Smooth muscle cell (in vitro differentiated cells): ENCODE measurements around the gene PARD3B. TPM values are rescaled to one million over a fixed set of nuclear protein-coding genes. Genes with fewer than 3 reads are reported as not detected.

Experiments used
- DNase-seq: peaks from one replicate; lab custom pipeline; 2025; ENCODE audit not compliant: unreplicated experiment; lab: John Stamatoyannopoulos, UW
- H2AFZ ChIP-seq: fragments of 200-600 bp; sonication (generic); 2 replicates; pipeline ENCODE4 v1.6.0; 2016; ENCODE audit warnings: antibody characterized with exemption, low read depth, mild to moderate bottlenecking
- H3F3A ChIP-seq: fragments of 200-600 bp; sonication (generic); 2 replicates; pipeline ENCODE4 v1.6.0; 2017; ENCODE audit warnings: antibody characterized with exemption, low read depth
- H3K27ac ChIP-seq: fragments of 200-600 bp; sonication (generic); 2 replicates; pipeline ENCODE4 v1.5.1; 2016; ENCODE audit warnings: low read depth, mild to moderate bottlenecking
- H3K27me3 ChIP-seq: fragments of 200-600 bp; sonication (generic); 2 replicates; pipeline ENCODE4 v1.6.1; 2016; ENCODE audit warnings: low read depth, mild to moderate bottlenecking
- H3K36me3 ChIP-seq: fragments of 200-600 bp; sonication (generic); 2 replicates; pipeline ENCODE4 v1.5.1; 2016; ENCODE audit warnings: low read depth
- H3K4me1 ChIP-seq: fragments of 200-600 bp; sonication (generic); 2 replicates; pipeline ENCODE4 v1.5.1; 2016; ENCODE audit warnings: low read depth
- H3K4me2 ChIP-seq: fragments of 200-600 bp; sonication (generic); 2 replicates; pipeline ENCODE4 v1.6.0; 2016; ENCODE audit warnings: mild to moderate bottlenecking
- H3K4me3 ChIP-seq: fragments of 200-600 bp; sonication (generic); 2 replicates; pipeline ENCODE4 v1.5.1; 2016; ENCODE audit warnings: mild to moderate bottlenecking
- H3K79me2 ChIP-seq: fragments of 200-600 bp; sonication (generic); 2 replicates; pipeline ENCODE4 v1.6.0; 2016; ENCODE audit warnings: low read depth, mild to moderate bottlenecking
- H3K9ac ChIP-seq: fragments of 200-600 bp; sonication (generic); 2 replicates; pipeline ENCODE4 v1.6.0; 2016; ENCODE audit warnings: low read depth
- H3K9me3 ChIP-seq: fragments of 200-600 bp; sonication (generic); replicated peaks from 2 replicates; pipeline ENCODE4 v1.5.1; 2016; ENCODE audit warnings: low read depth
- H4K20me1 ChIP-seq: fragments of 200-600 bp; sonication (generic); 2 replicates; pipeline ENCODE4 v1.6.0; 2016; ENCODE audit warnings: low read depth
- WGBS: methylation state at CpG from one replicate; pipeline ENCODE4 v1.1.7; 2016; ENCODE audit warnings: low lambda C conversion rate; 5-methylcytosine and 5-hydroxymethylcytosine counted together
- polyA plus RNA-seq: library from polyadenylated mRNA; unstranded; fragments of >200 nt; fragmentation: Nextera tagmentation; extraction: Ambion mirVana; gene quantifications from 2 replicates; pipeline ENCODE4 v1.2.1, GENCODE V29; 2016
- total RNA-seq: library from RNA; depleted of rRNA; stranded (reverse); fragments of >200 nt; gene quantifications from 2 replicates; pipeline ENCODE4 v1.2.3, GENCODE V29; 2014
- TF ChIP-seq, protein P1 (sequence below): fragments of 200-600 bp; sonication (generic); IDR thresholded peaks from 2 replicates; pipeline ENCODE4 v1.5.1; 2017; ENCODE audit warnings: borderline replicate concordance, mild to moderate bottlenecking, antibody characterized with exemption; ENCODE audit not compliant: insufficient read depth, poor library complexity, severe bottlenecking

The PARD3B gene
- total and polyA plus RNA-seq, 2 experiments from 2014 or later, result 3.3 to 12.2 TPM

DNA sequence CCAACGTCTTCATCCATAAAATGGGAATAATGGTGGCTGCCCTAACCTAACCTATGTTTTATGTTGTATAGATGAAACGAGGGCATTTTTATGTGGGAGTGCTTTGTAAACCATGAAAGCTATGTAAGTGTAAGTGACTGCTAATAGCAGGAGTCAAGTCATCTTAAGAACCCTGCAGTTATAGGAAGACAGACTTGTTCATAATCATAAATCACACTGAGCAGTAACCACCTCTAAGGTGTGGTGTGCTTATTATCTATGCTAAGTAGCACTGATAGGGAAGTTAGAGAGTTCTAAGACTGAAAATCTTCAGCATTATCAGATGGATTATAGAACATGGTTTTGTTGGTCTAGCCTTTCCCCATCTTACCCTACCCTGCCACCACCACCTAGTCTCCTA, 1112.8 kb downstream of the PARD3B start:
- WGBS, result 58% methylated on average over 2 of the region's 2 CpGs
- peaks cover 6% of the 10 kb centered on the region for H3F3A ChIP-seq
- no peaks in the 10 kb centered on the region for H3K36me3 ChIP-seq
- TF ChIP-seq, protein P1, sequence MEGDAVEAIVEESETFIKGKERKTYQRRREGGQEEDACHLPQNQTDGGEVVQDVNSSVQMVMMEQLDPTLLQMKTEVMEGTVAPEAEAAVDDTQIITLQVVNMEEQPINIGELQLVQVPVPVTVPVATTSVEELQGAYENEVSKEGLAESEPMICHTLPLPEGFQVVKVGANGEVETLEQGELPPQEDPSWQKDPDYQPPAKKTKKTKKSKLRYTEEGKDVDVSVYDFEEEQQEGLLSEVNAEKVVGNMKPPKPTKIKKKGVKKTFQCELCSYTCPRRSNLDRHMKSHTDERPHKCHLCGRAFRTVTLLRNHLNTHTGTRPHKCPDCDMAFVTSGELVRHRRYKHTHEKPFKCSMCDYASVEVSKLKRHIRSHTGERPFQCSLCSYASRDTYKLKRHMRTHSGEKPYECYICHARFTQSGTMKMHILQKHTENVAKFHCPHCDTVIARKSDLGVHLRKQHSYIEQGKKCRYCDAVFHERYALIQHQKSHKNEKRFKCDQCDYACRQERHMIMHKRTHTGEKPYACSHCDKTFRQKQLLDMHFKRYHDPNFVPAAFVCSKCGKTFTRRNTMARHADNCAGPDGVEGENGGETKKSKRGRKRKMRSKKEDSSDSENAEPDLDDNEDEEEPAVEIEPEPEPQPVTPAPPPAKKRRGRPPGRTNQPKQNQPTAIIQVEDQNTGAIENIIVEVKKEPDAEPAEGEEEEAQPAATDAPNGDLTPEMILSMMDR, result no peak
- H3K27me3 ChIP-seq, result no peaks in the 10 kb centered on the region
- H3K9ac ChIP-seq, result no peak overlapping the region
- H3K4me3 ChIP-seq, result no peak overlapping the region
- H2AFZ ChIP-seq, result no peak overlapping the region
- no peaks in the 10 kb centered on the region for H4K20me1 ChIP-seq
- no peaks in the 10 kb centered on the region for H3K4me1 ChIP-seq
- no peak overlapping the region for H3K4me2 ChIP-seq
- H3K9me3 ChIP-seq, result no peaks in the 10 kb centered on the region
- no peaks in the 10 kb centered on the region for H3K79me2 ChIP-seq
- no peak for DNase-seq
- H3K27ac ChIP-seq, result no peak overlapping the region

- no peak overlapping the region for H3K9ac ChIP-seq
- no peaks in the 10 kb centered on the region for H3K79me2 ChIP-seq
- TF ChIP-seq, protein P1, result no peak
- H2AFZ ChIP-seq, result no peak overlapping the region
- DNase-seq, result no peak
- H3K4me3 ChIP-seq, result no peak overlapping the region
- H3K27me3 ChIP-seq, result no peaks in the 10 kb centered on the region
- no peaks in the 10 kb centered on the region for H4K20me1 ChIP-seq
- 94% methylated on average over 2 of the region's 2 CpGs for WGBS
- H3F3A ChIP-seq, result peaks cover 6% of the 10 kb centered on the region
- no peak overlapping the region for H3K27ac ChIP-seq
- no peaks in the 10 kb centered on the region for H3K9me3 ChIP-seq
- H3K4me2 ChIP-seq, result no peak overlapping the region
- no peaks in the 10 kb centered on the region for H3K36me3 ChIP-seq
- H3K4me1 ChIP-seq, result no peaks in the 10 kb centered on the region
These were observed 1113.3 kb downstream of the PARD3B start for GRCh38 chr2:205658572-205658971.

DNA sequence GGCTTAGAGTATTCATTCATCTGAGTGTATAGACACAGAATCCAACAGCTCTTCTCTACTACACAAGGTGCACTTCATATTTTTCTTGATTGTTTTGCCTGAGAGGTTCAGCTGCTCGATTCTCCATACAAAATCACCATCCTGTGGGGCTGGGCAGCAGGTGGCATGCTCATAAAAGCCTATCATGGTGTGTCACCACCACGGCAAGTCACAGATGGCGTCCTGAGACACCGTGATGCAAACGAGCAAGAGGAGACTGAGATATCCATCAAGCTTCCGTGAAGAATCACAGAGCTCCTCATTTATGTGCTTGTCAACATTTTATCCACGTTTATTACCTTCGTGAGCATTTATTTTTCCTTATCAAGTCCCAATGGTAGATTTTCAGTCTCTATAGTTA, 1114.6 kb downstream of the PARD3B start:
- peaks cover 6% of the 10 kb centered on the region for H3F3A ChIP-seq
- H3K79me2 ChIP-seq, result no peaks in the 10 kb centered on the region
- H3K9ac ChIP-seq, result no peak overlapping the region
- TF ChIP-seq, protein P1, result no peak
- H3K9me3 ChIP-seq, result no peaks in the 10 kb centered on the region
- no peak for DNase-seq
- H3K4me3 ChIP-seq, result no peak overlapping the region
- no peaks in the 10 kb centered on the region for H4K20me1 ChIP-seq
- H3K27me3 ChIP-seq, result no peaks in the 10 kb centered on the region
- H3K4me2 ChIP-seq, result peak overlapping the region; percentile 70
- H3K27ac ChIP-seq, result peak overlapping the region; percentile 84
- no peaks in the 10 kb centered on the region for H3K36me3 ChIP-seq
- 66% methylated on average over 8 of the region's 8 CpGs for WGBS
- no peaks in the 10 kb centered on the region for H3K4me1 ChIP-seq
- no peak overlapping the region for H2AFZ ChIP-seq

- peak; percentile 8 for DNase-seq
- no peak overlapping the region for H3K4me3 ChIP-seq
- H4K20me1 ChIP-seq, result no peaks in the 10 kb centered on the region
- no peaks in the 10 kb centered on the region for H3K27me3 ChIP-seq
- TF ChIP-seq, protein P1, result no peak
- no peaks in the 10 kb centered on the region for H3K36me3 ChIP-seq
- no peaks in the 10 kb centered on the region for H3K79me2 ChIP-seq
- H3K9ac ChIP-seq, result peak overlapping the region; percentile 63
- no peaks in the 10 kb centered on the region for H3K9me3 ChIP-seq
- peak overlapping the region; percentile 84 for H3K27ac ChIP-seq
- H3K4me1 ChIP-seq, result no peaks in the 10 kb centered on the region
- H3F3A ChIP-seq, result peaks cover 6% of the 10 kb centered on the region
- H2AFZ ChIP-seq, result no peak overlapping the region
- WGBS, result 15% methylated on average over 8 of the region's 8 CpGs
- peak overlapping the region; percentile 70 for H3K4me2 ChIP-seq
These were observed 1115.3 kb downstream of the PARD3B start for GRCh38 chr2:205660521-205661124.
